GM20431 (cell line): ENCODE data around the gene PLEKHG5.

Experiments
- in situ Hi-C: fragments of 300-500 bp; cut with MseI, MboI; formaldehyde crosslinking; loops from one replicate; pipeline ENCODE4 v1.15.0; 2020; ENCODE audit warnings: low sequenced_read_pairs; ENCODE audit not compliant: unreplicated experiment

The PLEKHG5 gene

GRCh38 chr1:6511561-6512244 lies 20.2 kb upstream of the PLEKHG5 start:
- in situ Hi-C loops: no loop called here

- in situ Hi-C loops: no loop called here
Observed at GRCh38 chr1:6511056-6511455, 19.6 kb upstream of the PLEKHG5 start.

- in situ Hi-C loops: no loop called here
Observed at GRCh38 chr1:6510493-6510892, 19.0 kb upstream of the PLEKHG5 start.

GRCh38 chr1:6509919-6510291 lies 18.4 kb upstream of the PLEKHG5 start:
- in situ Hi-C loops: no loop called here

GRCh38 chr1:6509220-6509918 lies 17.9 kb upstream of the PLEKHG5 start:
- in situ Hi-C loops: no loop called here

- in situ Hi-C loops: no loop called here
Observed at GRCh38 chr1:6508816-6509189, 17.3 kb upstream of the PLEKHG5 start.

GRCh38 chr1:6508154-6508815 lies 16.8 kb upstream of the PLEKHG5 start:
- in situ Hi-C loops: no loop called here

GRCh38 chr1:6507461-6507911 lies 16.0 kb upstream of the PLEKHG5 start:
- in situ Hi-C loops: no loop called here

- in situ Hi-C loops: no loop called here
Observed at GRCh38 chr1:6507037-6507428, 15.6 kb upstream of the PLEKHG5 start.

- in situ Hi-C loops: no loop called here
Observed at GRCh38 chr1:6506210-6507036, 15.0 kb upstream of the PLEKHG5 start.

- in situ Hi-C loops: no loop called here
Observed at GRCh38 chr1:6505367-6506209, 14.1 kb upstream of the PLEKHG5 start.

GRCh38 chr1:6504887-6505286 lies 13.4 kb upstream of the PLEKHG5 start:
- in situ Hi-C loops: no loop called here

- in situ Hi-C loops: no loop called here
Observed at GRCh38 chr1:6503884-6504602, 12.6 kb upstream of the PLEKHG5 start.

- in situ Hi-C loops: no loop called here
Observed at GRCh38 chr1:6502000-6502891, 10.8 kb upstream of the PLEKHG5 start.

GRCh38 chr1:6501279-6501813 lies 9.9 kb upstream of the PLEKHG5 start:
- in situ Hi-C loops: no loop called here

GRCh38 chr1:6500544-6501278 lies 9.2 kb upstream of the PLEKHG5 start:
- in situ Hi-C loops: no loop called here

GRCh38 chr1:6499296-6499695 lies 7.8 kb upstream of the PLEKHG5 start:
- in situ Hi-C loops: no loop called here
